Measurements from ENCODE around the gene HADHB.
A peak's percentile ranks its signal among the peaks of the same experiment; 100 is the strongest.
"Not testable (repeated sequence)": the region's sequence is repeated elsewhere in the genome, so short reads cannot be mapped to it uniquely, and the experiment has no call there.

The HADHB gene

DNA sequence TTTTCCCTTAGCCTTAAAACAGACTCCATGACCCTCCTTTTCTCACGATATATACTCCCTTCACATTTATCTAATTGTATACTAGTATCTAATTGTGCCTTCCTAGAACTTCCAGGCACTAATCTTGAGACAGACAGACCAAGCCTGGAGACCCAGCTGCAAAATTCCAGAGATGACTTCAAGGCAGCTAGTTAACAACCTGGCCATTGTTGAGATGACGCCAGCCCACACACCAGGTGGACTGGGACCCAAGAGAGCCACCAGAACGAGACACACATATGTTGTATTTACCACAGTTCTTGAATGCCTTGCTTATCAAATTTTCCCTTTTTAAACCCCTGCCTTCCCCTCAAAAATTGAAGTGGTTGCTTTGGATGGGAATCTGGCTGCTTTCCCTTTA, 52.3 kb downstream of the HADHB start:
- DNase-seq (ENCODE audit: low read depth, low spot score) = no peak

DNA sequence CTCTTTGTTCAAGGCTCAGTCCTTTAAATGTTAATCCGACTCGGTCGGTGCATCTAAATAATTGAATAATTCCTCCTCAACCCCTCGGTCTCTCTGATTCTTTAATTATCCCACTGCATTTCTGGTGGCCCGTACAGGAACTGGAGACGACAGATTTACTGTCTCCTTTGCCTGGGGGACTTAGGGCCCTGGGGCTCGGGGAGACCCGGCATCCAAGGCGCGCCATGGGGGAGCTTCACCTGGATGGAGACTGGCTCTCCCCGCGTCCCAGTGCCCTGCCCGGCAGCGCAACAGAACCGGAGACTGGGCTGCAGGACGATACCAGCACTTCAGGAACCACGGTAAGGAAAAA, 53.5 kb downstream of the HADHB start:
- DNase-seq (ENCODE audit: low read depth, low spot score) = no peak

DNA sequence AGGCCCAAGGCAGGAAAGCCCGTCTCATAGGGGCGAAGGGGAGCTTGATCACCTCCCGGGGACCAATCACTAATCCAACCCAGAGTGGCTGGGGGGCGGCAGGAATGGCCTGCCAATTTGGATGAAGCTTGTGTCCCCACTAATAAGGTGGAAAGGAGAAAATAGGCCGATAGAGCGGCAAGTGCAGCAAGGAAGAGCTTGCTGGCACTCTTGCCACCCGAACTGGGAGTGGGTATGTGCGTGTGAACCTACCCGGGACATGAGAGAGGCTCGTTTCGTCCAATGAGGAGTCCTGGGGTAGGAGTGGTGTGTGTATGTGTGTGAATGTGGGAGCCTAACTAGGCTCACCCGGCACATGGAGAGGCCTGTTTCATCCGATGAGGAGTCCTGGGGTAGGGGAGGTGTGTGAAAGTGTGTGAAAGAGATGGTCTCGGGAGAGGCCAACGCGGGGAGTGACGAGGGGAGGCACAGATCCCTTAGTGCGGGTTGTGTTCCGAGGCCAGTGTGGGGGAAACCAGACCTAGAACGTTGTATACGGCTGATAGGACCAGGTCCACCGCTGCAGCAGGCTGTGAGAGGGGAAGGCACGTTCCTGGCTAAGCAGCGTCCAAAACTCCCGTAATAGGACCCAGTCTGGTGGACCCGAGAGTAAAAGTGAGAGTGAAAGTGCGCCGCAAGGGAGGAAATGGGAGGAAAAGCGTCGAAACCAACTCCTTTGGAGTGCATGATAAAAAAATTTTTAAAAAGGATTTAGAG, 54.1 kb downstream of the HADHB start:
- no peak for DNase-seq (ENCODE audit: low read depth, low spot score)

DNA sequence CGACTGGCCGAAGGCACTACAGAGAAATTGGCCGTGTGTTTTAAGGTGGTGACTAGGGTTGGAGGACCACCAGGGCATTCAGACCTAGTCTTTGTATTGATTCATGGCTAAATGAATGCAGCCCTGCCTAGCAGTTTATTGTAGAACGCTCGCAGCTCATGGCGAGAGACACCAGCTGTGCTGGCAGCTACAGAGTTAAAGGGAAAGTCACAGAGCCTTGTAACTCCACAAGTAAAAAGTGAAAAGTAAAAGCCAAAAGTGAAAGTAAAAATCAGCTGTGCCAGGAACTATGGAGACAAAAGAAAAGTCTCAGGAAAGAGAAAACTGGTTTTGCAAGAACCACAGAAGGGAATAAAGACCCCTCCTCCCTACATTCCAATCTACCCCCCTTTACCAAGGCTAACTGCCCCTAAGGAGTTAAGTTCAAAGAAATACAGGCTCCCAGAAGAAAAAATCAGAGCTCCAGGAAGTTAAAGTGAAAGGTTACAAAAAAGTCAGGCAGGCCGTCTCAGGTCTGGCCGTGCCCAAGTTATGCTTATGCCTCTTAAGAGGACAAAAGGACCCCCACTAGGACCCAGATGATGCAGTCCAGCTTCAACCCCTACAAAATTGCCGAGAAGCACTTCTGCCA, 54.8 kb downstream of the HADHB start:
- DNase-seq (ENCODE audit: low read depth, low spot score) = peak; percentile 27

DNA sequence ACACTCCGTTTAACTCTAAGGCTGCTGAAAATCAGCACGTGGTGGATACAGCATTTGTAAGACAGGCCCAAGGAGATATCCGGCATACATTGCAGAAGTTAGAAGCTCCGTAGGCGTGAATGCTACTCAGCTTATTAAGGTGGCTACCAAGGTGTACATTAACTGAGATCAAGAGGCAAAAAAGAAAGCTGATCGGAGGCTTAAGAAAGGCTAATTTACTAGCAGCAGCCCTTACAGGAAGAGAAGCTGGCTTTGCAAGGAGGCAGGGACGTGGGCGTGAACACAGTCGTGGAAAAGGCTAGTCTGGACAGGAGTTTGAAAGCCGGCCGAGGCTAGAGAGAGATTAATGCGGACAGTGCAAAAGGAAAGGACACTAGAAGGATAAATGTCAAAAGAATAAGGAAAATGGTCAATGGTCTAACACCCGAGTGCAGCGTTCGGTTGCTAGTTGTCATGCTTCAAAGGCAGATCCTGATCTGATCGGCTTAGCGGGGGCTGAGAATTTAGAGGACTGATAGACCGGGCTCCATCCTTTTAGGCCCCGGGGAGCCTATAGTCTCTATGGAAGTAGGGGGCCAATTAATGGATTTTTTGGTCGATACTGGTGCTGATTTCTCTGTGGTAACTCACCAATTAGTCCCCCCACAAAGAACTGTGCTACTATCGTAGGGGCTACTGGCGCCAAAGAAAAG, 55.6 kb downstream of the HADHB start:
- no peak for DNase-seq (ENCODE audit: low read depth, low spot score)

DNA sequence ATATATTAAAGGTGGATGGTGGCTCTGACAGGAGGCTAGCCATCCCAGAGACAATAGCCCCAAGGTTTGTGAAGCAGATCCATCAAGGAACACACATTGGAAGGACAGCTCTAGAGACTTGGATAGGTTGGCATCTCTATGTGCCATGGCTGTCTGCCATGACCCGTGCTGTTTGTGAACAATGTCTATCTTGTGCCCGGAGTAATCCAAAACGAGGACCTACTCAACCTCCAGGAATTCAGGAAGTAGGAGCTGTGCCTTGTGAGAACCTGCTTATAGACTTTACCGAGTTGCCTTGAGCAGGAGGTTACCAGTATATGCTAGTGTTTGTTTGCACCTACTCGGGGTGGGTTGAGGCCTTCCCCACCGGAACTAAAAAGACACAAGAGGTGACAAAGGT, 58.1 kb downstream of the HADHB start:
- no peak for DNase-seq (ENCODE audit: low read depth, low spot score)

DNA sequence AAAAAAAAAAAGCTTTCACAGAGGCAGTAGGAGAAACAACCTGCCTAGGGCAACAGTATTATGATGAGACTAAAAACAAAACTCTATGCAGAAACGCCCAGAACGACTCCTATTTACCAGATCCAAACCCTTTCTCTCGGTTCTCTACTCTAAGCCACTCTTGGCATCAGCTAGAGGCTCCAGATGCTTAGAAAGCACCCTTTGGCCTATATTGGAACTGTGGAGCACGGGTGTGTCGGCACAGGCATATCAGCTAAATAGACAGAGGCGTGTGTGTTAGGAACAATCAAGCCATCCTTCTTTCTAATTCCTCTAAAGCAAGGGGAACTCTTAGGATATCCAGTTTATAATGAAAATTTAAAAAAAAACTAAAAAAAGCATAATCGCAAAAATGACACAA, 60.4 kb downstream of the HADHB start:
- DNase-seq (ENCODE audit: low read depth, low spot score) = not testable (repeated sequence)

DNA sequence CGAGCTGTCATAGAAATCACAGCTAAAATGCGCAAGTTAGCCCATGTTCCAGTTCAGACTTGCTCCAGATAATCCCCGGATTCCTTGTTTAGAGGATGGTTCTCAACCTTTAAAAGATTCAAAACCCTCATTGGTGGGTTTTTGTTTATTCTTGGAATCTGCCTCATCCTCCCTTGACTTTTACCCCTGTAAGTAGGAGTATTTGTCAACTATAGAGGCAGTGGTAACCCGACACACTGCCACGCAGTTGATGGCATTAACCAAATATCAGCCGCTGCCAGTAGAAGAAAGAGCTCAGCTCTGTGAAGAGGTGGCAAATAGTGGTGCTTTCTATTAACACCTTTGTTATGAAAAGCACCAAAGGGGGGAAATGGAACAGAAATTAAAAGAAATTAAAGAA, 60.8 kb downstream of the HADHB start:
- DNase-seq (ENCODE audit: low read depth, low spot score) = no peak

DNA sequence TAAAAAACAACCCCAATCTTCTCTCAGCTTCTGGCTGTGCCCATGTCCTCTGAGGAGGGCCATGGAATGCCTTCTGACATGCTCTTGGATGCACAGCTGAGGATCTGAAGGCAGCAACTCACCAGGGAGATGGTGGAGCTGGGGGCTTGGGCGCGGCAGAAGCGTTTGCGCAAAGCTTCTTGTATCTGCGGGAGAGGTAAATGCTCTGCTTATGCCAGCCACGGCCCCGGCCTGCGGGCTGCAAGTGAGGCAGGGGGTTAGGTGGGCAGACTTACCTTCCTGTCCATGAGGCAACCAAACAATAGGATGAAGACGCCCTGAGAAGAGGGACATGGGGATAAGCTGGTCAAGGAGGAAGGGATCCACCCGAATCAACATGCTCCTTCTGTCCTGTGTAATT, 65.2 kb downstream of the HADHB start:
- no peak for DNase-seq (ENCODE audit: low read depth, low spot score)

DNA sequence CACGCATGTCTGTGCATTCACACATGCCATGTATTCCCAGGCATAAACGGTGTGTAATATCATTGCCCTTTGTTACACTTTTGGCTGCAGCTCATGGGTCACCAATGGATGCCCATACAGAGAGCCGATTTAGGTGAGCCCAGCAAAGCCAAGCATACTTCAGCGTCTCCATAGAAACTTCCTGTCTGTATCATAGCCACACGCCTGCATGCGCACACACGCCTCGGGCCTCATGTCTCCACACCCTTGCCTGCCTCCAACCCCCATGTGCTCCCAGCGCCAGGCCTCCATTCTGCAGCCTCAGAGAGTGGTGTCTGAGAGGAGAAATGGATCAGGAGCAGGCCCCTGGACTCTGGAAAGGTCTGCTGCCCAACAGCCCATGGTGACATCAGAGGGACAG, 67.7 kb downstream of the HADHB start:
- DNase-seq (ENCODE audit: low read depth, low spot score) = no peak

DNA sequence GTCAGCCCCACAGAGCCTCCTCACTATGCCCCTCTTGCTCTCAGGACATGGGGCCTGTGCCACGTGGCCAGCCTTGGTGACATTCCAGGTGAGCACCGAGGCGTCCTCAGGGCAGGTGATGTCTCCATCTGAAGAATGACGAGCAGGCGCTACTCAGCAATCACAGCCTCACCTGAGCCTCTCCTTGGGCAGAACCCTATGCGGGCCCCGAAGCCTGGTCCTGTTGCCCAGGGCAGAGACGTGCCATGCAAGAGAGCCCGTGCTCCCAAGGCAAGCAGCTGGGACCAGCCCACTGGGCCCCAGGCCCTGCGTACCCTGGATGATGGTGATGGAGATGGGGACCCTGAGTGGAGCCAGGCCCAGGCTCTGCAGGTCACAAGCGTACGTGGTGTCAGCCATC, 68.7 kb downstream of the HADHB start:
- DNase-seq (ENCODE audit: low read depth, low spot score) = no peak

DNA sequence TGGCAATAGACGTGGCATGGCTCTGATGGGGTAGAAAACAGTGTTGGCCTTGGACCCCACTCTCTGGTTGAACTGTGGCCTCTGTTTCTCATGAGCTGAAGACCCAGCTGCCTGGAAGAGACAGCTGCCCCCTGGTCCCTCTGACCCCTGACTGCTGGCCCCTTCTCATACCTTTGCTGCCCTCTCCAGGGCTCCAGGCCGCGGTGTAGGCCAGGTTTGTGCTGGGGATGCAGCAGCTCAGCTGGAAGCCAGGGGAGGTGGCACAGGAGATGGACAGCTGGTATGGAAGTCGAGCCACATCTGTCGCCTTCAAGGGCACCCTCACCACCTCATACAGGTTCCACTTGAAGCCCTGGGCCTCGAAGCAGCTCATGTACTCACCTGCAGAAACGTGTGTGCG, 69.5 kb downstream of the HADHB start:
- DNase-seq (ENCODE audit: low read depth, low spot score) = no peak

DNA sequence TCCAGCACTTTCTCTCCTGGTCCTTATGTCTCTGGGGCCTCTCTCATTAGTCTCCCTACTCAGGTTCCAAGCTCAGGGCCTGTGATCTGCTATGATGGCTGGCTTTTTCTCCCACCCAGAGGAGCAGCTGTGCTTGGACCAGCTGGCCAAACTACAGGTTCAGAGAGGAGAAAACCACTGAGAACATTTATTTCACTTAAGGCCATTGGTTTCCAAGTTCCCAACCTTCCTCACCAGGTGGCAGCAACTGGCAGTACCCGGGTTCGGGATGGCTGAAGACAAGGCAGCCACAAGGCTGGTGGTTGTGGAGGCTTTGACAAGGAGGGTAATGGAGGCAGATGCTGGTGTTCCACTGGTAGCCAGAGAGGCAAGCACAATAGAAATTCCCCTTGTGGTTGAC, 71.3 kb downstream of the HADHB start:
- no peak for DNase-seq (ENCODE audit: low read depth, low spot score)

DNA sequence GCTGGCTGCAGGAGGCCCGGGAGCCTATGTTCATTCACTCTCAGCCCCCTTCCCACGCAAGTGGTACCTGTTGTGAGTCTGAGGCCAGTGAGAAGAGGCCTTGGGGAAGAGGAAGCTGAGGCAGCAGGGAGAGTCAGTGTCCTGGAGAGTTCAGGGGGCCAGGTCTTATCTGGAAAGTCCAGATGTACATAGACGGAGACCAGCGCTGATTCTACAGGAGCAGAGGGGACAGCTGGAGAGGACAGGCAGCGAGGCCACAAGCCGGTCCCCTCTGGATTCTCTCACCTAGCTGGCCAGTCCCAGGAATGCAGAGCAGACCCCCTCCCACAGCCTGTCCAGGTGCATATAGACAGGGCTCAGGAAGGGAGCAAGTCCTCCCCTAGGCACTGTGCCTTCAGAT, 72.1 kb downstream of the HADHB start:
- DNase-seq (ENCODE audit: low read depth, low spot score) = no peak

DNA sequence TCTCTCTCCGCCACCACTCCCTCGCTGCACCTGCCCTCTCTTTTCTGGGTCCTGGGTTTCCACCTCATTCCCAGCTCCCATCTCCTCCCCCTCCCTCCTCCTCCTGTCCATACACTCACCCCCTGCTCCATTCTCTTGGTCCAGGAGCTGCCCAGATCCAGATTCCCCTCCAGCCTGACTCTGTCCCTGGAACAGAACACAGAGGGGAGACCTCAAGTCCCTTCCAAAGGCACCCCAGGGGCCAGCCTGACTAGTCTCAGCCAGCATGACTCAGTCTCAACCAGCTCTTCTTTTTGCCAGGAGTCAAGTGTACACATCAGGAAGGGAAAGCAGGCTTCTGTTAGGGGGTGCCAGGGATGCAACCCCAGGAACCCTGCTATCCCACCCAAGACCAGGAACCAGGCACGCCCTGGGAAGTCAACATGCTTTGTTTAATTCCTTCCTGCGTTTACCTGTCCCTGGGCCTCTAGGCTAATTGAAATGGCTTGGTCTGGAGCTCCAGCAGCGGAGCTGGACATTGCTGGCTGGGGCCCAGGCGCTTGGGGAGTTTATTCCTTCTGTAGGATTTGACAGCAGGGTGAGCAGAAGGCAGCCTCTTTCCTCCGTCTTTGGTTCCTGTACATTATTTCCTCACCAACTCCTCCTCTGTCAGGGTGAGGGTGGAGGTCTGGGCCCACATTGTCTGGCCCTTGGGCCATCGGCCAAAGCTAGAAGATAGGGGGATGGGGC, 72.8 kb downstream of the HADHB start:
- no peak for DNase-seq (ENCODE audit: low read depth, low spot score)

DNA sequence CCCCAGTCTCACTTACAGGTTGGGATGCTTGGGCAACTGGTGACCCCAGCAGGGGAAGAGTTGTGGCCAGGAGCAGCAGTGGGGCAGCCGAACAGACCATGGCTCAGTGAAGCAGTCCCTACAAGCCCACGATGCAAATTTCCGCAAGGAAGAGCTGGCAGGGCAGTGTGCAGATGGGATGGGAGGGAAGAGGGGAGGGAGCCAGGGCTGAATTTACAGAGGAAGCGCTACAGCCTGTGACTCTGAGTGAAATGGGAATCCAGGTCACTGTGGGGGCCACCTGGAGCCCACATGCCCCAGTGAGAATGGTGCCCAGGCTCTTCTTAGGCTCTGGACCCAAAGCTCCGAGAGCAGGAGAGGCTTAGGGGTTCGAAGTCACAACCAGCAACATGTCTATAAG, 74.2 kb downstream of the HADHB start:
- no peak for DNase-seq (ENCODE audit: low read depth, low spot score)

DNA sequence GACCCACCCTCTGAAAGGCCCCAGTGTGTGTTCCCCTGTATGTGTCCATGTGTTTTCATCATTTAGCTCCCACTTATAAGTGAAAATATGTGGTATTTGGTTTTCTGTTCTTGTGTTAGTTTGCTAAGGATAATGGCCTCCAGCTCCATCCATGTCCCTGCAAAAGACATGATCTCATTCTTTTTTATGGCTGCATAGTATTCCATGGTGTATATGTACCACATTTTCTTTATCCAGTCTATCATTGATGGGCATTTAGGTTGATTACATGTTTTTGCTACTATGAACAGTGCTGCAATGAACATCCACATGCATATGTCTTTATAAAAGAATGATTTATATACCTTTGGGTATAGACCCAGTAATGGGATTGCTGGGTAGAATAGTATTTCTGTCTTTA, 79.7 kb downstream of the HADHB start:
- DNase-seq (ENCODE audit: low read depth, low spot score) = not testable (repeated sequence)

DNA sequence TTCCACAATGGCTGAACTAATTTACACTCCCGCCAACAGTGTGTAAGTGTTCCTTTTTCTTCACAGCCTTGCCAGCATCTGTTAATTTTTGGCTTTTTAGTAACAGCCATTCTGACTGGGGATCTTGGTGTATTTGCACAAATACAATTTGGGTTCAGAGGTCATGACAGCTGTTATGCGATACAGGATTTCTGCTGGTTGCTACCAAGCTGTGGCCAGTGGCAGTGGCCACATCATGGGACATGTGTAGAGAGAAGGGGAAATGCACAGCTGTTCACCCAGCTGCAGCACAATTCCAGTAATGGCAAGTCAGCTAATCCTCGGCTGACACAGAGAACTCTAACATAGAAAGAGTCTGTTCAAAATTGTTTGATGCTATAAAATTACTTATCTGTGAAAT, 80.2 kb downstream of the HADHB start:
- DNase-seq (ENCODE audit: low read depth, low spot score) = no peak

DNA sequence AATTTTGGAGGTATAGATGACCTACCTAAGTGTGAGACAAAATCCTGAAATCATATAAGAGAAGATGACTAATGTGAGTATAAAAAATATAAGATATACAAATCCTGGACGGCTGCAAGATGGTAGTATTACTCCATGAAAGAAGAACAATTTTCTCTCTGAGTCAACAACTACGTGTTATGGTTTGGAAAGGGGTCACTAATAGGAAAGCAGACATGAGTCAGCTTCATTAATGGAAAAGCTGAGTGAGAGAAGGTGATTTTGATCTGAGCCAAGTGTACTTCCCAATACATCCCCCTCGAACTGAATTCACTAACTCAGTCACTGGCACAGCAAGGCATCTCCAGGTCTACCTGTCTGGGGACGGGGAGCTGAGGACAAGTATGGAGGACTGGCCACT, 81.1 kb downstream of the HADHB start:
- DNase-seq (ENCODE audit: low read depth, low spot score) = no peak

DNA sequence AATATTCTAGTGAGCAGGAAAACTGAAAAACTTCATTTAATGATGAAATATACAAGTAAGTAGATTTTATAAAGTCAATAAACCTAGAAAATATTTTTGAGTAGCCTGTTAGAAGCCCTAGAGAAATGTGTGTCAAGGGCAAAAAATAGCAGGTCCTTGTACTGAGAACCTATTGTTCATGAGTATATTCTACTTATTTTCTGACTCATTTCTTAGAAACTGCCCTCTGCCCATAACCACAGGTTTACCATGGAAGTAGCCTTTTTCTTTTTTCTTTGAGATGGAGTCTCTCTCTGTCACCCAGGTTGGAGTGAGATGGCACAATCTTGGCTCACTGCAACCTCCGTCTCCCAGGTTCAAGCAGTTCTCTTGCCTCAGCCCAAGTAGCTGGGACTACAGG, 81.8 kb downstream of the HADHB start:
- no peak for DNase-seq (ENCODE audit: low read depth, low spot score)

DNA sequence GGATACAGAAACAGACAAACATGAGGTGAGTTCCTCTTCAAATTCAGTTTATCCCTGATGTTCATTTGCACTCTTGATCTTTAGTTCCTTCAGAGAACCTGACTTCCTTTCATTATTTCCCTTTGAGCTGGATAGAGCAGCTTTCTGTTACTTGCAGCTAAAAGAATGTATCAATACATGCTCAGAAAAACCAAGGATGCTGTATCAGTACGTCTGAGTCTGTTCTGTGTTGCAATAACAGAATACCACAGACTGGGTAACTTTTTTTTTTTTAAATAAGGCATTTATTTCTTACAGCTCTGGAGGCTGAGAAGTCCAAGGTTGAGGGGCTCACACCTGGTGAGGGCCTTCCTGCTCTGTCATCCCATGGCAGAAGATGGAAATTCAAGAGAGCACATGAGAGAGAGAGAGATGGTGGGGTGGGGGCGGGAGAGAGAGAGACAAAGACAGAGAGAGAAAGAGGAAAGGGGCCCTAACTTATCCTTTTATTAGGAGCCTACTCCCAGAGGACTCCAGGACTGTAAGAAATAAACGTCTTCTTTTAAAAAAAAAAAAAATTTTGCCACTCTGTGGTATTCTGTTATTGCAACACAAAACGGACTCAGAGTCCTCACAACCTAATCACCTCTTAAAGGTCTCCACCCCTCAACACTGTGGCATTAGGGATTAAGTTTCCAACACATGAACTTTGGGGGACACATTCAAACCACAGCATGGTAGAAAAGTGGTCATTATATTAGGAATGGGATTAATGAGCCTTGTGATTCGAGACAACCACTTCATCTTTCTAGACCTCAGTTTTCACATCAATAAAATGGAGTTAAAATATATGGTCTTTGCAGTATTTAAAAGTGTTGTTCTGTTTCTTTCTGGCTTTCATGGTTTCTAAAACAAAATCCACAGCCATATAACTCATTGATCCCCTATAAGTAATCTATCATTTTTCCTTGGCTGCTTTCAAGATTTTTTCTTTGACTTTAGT, 82.8 kb downstream of the HADHB start:
- DNase-seq (ENCODE audit: low read depth, low spot score) = no peak
